Effector memory CD4-positive, alpha-beta T cell (primary cell): Measurements from ENCODE around the gene MKRN2OS.

Experiments
- DNase-seq, 3 donors: peaks; one replicate each; pipeline ENCODE4 v3.0.0-alpha.2; 2020
- H3K27ac ChIP-seq: 2 replicates; pipeline ENCODE4 v1.7.0; 2013; ENCODE audit warnings: mild to moderate bottlenecking, low read length, moderate library complexity; ENCODE audit not compliant: insufficient read depth, poor library complexity, severe bottlenecking
- H3K27me3 ChIP-seq: replicated peaks from 2 replicates; pipeline ENCODE4 v1.7.0; 2013; ENCODE audit warnings: mild to moderate bottlenecking, low read length; ENCODE audit not compliant: insufficient read depth, control insufficient read depth, poor library complexity, severe bottlenecking
- H3K36me3 ChIP-seq: 2 replicates; pipeline ENCODE4 v1.7.0; 2013; ENCODE audit warnings: mild to moderate bottlenecking, low read length, moderate library complexity; ENCODE audit not compliant: control insufficient read depth, insufficient read depth
- H3K4me1 ChIP-seq: 2 replicates; pipeline ENCODE4 v1.7.0; 2013; ENCODE audit warnings: low read length, mild to moderate bottlenecking; ENCODE audit not compliant: control insufficient read depth, insufficient read depth, poor library complexity, severe bottlenecking
- H3K4me3 ChIP-seq: 2 replicates; pipeline ENCODE4 v1.7.0; 2013; ENCODE audit warnings: low read length, low read depth, mild to moderate bottlenecking; ENCODE audit not compliant: insufficient read depth, poor library complexity, severe bottlenecking
- H3K9me3 ChIP-seq: 2 replicates; pipeline ENCODE4 v1.7.0; 2013; ENCODE audit warnings: mild to moderate bottlenecking, low read length, moderate library complexity; ENCODE audit not compliant: control insufficient read depth

The MKRN2OS gene

DNA sequence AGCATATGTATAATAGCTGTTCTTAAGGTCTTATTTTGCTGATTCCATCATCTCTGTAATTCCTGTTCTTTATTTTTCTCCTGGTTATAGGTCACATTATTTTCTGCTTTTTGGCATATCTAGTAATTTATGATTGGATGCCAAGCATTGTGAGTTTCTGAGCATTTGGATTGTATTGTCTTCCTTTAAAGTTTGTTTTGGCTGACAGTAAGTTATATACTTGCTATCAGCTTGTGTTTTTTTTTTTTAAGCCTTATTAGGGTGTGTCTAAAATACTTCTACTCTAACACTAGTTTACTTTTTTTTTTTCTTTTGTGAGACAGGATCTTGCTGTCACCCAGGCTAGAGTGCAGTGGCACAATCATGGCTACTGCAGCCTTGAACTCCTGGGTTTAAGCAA is 21.7 kb upstream of the MKRN2OS start:
- H3K27ac ChIP-seq: no peak overlapping the region
- H3K36me3 ChIP-seq: peaks cover 25% of the 10 kb centered on the region
- no peaks in the 10 kb centered on the region for H3K9me3 ChIP-seq
- no peak overlapping the region for H3K4me3 ChIP-seq
- no peaks in the 10 kb centered on the region for H3K27me3 ChIP-seq
- DNase-seq: no peak
- no peaks in the 10 kb centered on the region for H3K4me1 ChIP-seq

DNA sequence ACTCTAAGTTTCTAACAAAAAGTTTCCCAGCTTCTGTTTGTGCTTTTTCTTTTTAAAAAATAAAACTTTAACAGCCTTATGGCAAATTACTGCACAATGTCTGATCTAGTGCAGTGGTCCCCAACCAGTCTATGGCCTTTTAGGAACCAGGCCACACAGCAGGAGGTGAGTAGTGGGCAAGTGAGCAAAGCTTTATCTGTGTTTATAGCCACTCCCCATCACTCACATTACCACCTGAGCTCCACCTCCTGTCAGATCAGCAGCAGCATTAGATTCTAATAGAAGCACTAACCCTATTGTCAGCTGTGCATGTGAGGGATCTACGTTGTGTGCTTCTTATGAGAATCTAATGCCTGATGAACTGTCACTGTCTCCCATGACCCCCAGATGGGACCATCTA is 17.2 kb upstream of the MKRN2OS start:
- H3K9me3 ChIP-seq: no peaks in the 10 kb centered on the region
- H3K27ac ChIP-seq: no peak overlapping the region
- DNase-seq: no peak
- no peaks in the 10 kb centered on the region for H3K27me3 ChIP-seq
- no peaks in the 10 kb centered on the region for H3K36me3 ChIP-seq
- no peak overlapping the region for H3K4me3 ChIP-seq
- peaks cover 19% of the 10 kb centered on the region for H3K4me1 ChIP-seq

DNA sequence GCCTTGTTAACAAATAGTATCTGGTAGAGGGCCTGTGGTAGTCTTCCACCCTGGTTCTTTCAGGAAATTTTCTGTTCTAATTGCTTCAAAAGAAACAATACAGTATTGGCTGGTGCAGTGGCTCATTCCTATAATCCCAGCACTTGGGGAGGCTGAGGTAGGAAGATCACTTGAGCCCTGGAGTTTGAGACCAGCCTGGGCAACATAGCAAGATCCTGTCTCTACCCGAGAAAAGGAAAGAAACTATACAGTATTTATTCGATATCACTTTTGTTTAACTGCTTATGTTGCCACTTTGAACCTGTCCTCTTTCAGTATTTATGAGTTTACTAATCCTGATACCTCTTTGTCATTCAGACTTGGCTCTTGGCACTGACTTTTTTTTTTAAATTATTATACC is 16.1 kb upstream of the MKRN2OS start:
- H3K27ac ChIP-seq: no peak overlapping the region

DNA sequence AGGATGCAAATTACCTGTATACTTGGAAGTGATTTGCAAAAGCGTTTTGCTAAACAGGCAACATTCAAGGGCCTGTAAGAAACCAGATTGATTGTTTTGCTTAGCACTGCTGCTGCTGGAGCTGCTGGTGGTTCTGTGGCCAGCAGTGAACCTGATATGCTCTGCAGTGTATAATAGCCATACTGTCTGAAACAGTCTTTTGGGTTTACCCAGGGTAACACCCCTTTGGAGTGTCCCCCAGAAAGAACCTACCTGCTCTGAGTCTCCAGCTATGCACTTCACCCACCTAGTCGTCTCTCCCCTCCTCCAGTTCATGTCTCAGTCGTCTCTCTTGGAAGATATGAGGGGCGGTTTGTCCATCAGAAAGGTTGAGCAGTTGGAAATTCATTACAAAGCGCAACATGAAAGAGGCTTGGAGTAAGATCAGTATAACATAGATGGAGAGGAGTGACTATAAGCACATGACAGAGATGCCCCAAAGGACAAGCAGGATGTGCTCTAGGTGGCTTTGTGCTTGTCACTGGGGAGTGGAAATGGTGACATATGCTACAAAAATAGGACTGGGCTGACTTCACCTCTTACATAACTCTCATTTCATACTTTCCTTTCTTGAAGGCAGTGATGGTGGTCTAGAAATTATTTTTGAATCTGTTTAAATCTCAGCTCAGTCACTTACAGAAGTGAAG is 15.3 kb upstream of the MKRN2OS start:
- H3K36me3 ChIP-seq: no peaks in the 10 kb centered on the region
- H3K27me3 ChIP-seq: no peaks in the 10 kb centered on the region
- H3K9me3 ChIP-seq: no peaks in the 10 kb centered on the region
- no peak overlapping the region for H3K4me3 ChIP-seq
- H3K27ac ChIP-seq: no peak overlapping the region
- H3K4me1 ChIP-seq: peaks cover 25% of the 10 kb centered on the region
- DNase-seq: no peak

More for the DNA sequence above, 16.1 kb upstream of the MKRN2OS start:
- Histone ChIP-seq H3K4me1 (peaks cover 21% of the 10 kb centered on the region), H3K4me3 (no peak overlapping the region), H3K9me3 (no peaks in the 10 kb centered on the region), H3K36me3 (no peaks in the 10 kb centered on the region), H3K27me3 (no peaks in the 10 kb centered on the region)
- no peak for DNase-seq

DNA sequence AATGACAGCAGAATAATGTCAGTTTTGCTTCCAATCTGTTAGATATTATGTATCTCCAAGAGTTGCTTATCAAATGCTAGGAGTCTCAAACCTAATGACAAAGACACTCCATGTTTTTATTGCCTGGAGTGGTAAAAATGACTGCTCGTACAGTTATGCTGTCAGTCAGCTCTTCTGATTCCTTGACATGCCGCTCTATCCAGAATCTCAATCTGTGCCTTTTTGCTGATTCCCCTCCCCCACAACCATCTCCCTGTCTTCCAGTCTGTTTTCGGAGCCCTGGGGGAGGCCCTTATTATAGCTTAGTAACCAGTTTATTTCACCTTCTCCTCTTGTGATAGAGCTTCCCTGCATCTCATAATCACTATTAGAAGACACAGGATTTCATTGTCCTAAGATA is 14.2 kb upstream of the MKRN2OS start:
- Histone ChIP-seq H3K27me3 (no peaks in the 10 kb centered on the region), H3K9me3 (no peaks in the 10 kb centered on the region), H3K36me3 (no peaks in the 10 kb centered on the region), H3K27ac (no peak overlapping the region), H3K4me3 (no peak overlapping the region), H3K4me1 (peaks cover 25% of the 10 kb centered on the region)
- DNase-seq: no peak

DNA sequence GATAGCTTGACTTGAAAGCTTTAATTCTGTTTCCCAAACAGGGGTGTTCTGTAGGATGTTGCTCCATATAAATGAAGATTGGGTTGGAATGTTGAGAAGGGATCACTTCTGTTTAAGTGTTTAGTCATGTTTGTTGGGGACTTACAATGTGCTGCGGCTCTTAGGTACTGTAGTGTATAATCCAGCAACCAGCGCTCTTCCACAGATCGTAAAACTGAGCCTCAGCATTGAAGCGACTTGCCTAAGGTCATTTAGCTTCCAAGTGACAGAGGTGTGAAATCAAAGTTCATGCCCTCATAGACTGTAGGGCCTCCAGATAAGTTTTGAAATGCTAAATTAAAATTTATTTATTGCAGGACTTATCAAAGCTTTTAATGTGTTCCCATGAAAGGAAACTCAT is 13.4 kb upstream of the MKRN2OS start:
- Histone ChIP-seq H3K27me3 (peaks cover 4% of the 10 kb centered on the region), H3K27ac (no peak overlapping the region), H3K4me3 (no peak overlapping the region), H3K9me3 (no peaks in the 10 kb centered on the region), H3K36me3 (no peaks in the 10 kb centered on the region), H3K4me1 (peaks cover 30% of the 10 kb centered on the region)
- DNase-seq: no peak

DNA sequence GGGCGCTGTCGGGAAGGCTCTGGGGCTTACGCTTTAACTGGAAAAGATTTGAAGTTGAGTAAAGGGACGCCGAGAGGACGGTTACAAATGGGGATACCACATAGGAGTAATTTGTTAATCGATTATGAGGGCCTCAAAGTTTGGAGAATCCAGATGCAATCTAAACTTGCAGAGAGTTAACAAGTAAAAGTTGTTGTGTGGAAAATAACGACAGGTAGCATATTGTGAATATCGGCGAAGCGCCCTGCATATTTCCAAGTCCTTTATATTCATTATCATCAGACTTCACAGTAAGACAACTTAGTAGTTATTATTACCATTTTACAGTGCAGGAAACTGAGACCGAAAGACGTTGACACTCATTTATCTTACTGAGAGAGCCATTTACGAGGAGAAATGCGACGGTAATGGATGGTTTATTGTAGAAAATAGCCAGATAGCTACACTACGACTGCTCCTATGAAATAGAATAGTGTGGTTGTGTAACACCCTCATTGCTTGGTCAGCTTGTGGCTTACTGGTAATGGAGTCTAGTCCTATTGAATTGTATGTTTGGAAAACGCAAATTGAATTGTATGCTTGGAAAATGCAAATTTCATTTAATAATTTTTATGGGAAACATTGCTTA is 12.3 kb upstream of the MKRN2OS start:
- Histone ChIP-seq H3K36me3 (no peaks in the 10 kb centered on the region), H3K27ac (peak overlapping the region; percentile 85), H3K4me3 (peak overlapping the region; percentile 81), H3K9me3 (no peaks in the 10 kb centered on the region), H3K27me3 (peaks cover 8% of the 10 kb centered on the region), H3K4me1 (peaks cover 30% of the 10 kb centered on the region)
- no peak for DNase-seq

DNA sequence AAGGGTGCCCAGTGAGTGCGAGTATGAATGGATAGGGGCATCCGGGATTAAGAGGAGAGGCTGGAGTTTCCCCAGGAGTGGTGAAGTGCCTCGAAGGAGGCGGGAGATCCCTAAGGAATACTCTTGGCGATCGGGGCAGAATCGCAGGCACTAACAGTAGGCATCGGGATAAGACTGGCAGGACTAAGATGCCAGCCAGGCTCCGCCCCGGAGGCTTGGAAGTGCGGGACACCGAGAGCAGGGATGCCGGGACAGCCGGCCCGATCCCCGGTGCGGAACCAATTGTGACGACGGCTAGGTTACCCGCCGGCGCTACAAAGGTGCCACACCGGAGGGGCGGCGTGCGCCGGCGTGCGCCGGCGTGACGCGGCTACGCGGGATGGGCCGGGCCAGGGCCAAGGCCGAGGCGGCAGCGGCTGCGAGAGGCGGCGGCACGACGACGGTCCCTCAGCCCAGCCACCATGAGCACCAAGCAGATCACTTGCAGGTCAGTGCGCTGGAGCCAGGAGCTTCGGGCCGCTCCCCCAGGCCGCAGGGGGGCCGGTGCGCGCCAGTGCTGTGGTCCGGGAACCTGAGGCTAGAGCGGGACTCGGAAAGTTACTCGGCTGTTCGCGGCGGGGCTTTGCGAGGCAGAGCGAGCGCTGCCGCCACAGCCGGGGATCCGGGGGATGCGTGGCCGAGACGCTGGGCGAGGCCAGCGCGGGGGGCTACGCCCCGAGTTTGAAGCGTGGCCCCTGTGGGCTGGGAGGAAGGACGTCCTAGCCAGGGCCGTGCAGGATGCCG is 11.6 kb upstream of the MKRN2OS start, which contains the start of gene MKRN2:
MKRN2 (plus strand) TSS at position 398 of the 783 bp plus-strand sequence; CDS start at position 462, 64 bp downstream.
- Histone ChIP-seq H3K9me3 (no peaks in the 10 kb centered on the region), H3K36me3 (no peaks in the 10 kb centered on the region), H3K27me3 (peaks cover 8% of the 10 kb centered on the region), H3K4me3 (peak within 1 kb of the TSS; percentile 81), H3K27ac (peak within 1 kb of the TSS; percentile 85), H3K4me1 (peaks cover 30% of the 10 kb centered on the region)
- DNase-seq: peak; percentile 64 to 75 (median 68)

DNA sequence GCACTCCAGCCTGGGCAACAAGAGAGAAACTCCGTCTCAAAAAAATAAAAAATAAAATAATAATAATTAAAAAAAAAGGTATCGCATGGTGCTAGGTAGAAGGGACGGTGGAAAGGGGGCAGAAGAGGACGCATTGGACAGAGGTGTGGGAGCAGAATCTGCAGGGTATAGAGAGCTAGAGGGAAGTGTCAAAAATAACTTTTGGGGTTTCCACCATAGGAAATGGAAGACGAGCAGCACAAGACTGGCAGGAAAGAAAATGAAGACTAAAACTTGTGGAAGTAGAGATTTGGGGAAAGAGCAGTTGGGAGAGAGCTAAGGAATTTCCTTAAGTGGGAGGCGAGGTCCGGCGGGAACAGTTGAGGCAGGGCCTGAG is 11.0 kb upstream of the MKRN2OS start:
- H3K27me3 ChIP-seq: peaks cover 8% of the 10 kb centered on the region

DNA sequence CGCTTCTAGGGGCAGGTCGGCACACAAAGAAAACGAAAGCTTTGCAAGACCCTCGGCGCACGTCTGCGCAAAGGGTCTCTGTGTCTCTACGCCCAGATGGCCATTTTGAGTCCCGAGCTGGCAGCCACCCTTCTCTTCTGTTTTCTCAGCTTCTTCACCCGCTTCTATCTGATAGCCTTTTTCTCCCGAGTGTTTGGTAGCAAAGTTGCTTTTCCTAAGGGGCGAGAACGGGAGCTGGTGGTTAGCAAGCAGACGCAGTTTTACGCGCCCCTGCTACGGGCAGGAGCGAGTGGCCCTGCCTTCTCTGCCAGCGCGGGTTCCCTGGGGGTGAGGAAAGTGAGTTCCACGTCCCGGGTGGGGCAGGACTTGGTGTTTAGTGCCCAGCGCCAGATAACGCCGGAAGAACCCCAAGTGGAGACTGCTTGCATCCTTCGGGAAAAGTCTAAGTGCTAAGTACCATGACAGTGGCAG is 8.7 kb upstream of the MKRN2OS start:
- no peaks in the 10 kb centered on the region for H3K36me3 ChIP-seq
- peaks cover 24% of the 10 kb centered on the region for H3K4me1 ChIP-seq
- peaks cover 8% of the 10 kb centered on the region for H3K27me3 ChIP-seq
- H3K9me3 ChIP-seq: no peaks in the 10 kb centered on the region
- H3K27ac ChIP-seq: no peak overlapping the region
- H3K4me3 ChIP-seq: peak overlapping the region; percentile 48
- DNase-seq: no peak

More for the DNA sequence above, 11.0 kb upstream of the MKRN2OS start:
- Histone ChIP-seq H3K4me1 (peaks cover 30% of the 10 kb centered on the region), H3K27ac (peak overlapping the region; percentile 27), H3K4me3 (peak overlapping the region; percentile 81), H3K9me3 (no peaks in the 10 kb centered on the region), H3K36me3 (no peaks in the 10 kb centered on the region)
- DNase-seq: no peak
